ENCODE data around the gene CYP3A5.

- TF ChIP-seq, protein P1, sequence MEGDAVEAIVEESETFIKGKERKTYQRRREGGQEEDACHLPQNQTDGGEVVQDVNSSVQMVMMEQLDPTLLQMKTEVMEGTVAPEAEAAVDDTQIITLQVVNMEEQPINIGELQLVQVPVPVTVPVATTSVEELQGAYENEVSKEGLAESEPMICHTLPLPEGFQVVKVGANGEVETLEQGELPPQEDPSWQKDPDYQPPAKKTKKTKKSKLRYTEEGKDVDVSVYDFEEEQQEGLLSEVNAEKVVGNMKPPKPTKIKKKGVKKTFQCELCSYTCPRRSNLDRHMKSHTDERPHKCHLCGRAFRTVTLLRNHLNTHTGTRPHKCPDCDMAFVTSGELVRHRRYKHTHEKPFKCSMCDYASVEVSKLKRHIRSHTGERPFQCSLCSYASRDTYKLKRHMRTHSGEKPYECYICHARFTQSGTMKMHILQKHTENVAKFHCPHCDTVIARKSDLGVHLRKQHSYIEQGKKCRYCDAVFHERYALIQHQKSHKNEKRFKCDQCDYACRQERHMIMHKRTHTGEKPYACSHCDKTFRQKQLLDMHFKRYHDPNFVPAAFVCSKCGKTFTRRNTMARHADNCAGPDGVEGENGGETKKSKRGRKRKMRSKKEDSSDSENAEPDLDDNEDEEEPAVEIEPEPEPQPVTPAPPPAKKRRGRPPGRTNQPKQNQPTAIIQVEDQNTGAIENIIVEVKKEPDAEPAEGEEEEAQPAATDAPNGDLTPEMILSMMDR (IDR thresholded peaks at IDR 0.05): no peak
- TF ChIP-seq POLR2A (IDR thresholded peaks at IDR 0.05): no peak
Observed at GRCh38 chr7:99618726-99619125, 61.1 kb downstream of the CYP3A5 start.
